Retinal pigment epithelial cell (primary cell): ENCODE results near the gene MRPL16.
"Not testable (repeated sequence)": the region's sequence is repeated elsewhere in the genome, so short reads cannot be mapped to it uniquely, and the experiment has no call there.

Experiments
- DNase-seq: peaks from one replicate; pipeline ENCODE4 v3.0.0-alpha.2; 2010; ENCODE audit warnings: low read depth
- H3K4me3 ChIP-seq: 2 replicates; pipeline ENCODE4 v1.5.1; 2011; ENCODE audit warnings: mild to moderate bottlenecking, low read length, control low read depth, moderate library complexity
- CTCF ChIP-seq: conservative IDR thresholded peaks from 2 replicates; pipeline ENCODE4 v1.5.1; 2011; ENCODE audit warnings: low read depth, low read length, control low read depth, inconsistent platforms

Gene MRPL16

GRCh38 chr11:59800390-59801025, 10.1 kb downstream of the MRPL16 start:
- TF ChIP-seq CTCF, result no peak
- no peak for DNase-seq
- no peak overlapping the region for H3K4me3 ChIP-seq

- no peak for DNase-seq
- TF ChIP-seq CTCF, result no peak
- H3K4me3 ChIP-seq, result no peak overlapping the region
Observed at GRCh38 chr11:59794417-59794816, 16.2 kb downstream of the MRPL16 start.

- DNase-seq, result no peak
- TF ChIP-seq CTCF, result no peak
- H3K4me3 ChIP-seq, result no peak overlapping the region
Observed at GRCh38 chr11:59792507-59792906, 18.1 kb downstream of the MRPL16 start.

GRCh38 chr11:59791639-59792038, 18.9 kb downstream of the MRPL16 start:
- no peak for TF ChIP-seq CTCF
- no peak for DNase-seq
- H3K4me3 ChIP-seq, result no peak overlapping the region

GRCh38 chr11:59787816-59788215, 22.8 kb downstream of the MRPL16 start:
- no peak for DNase-seq
- H3K4me3 ChIP-seq, result no peak overlapping the region
- no peak for TF ChIP-seq CTCF

- DNase-seq, result no peak
- H3K4me3 ChIP-seq, result no peak overlapping the region
- no peak for TF ChIP-seq CTCF
Observed at GRCh38 chr11:59787255-59787588, 23.4 kb downstream of the MRPL16 start.

- no peak for DNase-seq
- TF ChIP-seq CTCF, result no peak
- no peak overlapping the region for H3K4me3 ChIP-seq
Observed at GRCh38 chr11:59785818-59786217, 24.8 kb downstream of the MRPL16 start.

GRCh38 chr11:59784441-59784840, 26.1 kb downstream of the MRPL16 start:
- H3K4me3 ChIP-seq, DNase-seq: not testable (repeated sequence)
